ENCODE results near the gene KSR2.
"Not testable (repeated sequence)": the region's sequence is repeated elsewhere in the genome, so short reads cannot be mapped to it uniquely, and the experiment has no call there.

Gene KSR2

GRCh38 chr12:117968826-117969659 is at the start of gene KSR2:
KSR2 (minus strand) TSS chr12:117968990; CDS start chr12:117968255, 735 bp downstream.
- Mint-ChIP-seq H3K9me3 (peaks cover 12 to 26% of the 10 kb centered on the region in 2 donors), H3K27me3 (peaks cover 88% of the 10 kb centered on the region), H3K4me1 (peaks cover 24% of the 10 kb centered on the region), H3K4me3 (peak within 1 kb of the TSS; percentile 76 to 78), H3K27ac (peak within 1 kb of the TSS in 1 of 2 donors; percentile 15)
- ATAC-seq (peak; percentile 84), DNase-seq (peak; percentile 50 to 66)

GRCh38 chr12:118017926-118018325 is 49.1 kb upstream of the KSR2 start:
- ATAC-seq (no peak), DNase-seq (no peak)
- Mint-ChIP-seq H3K4me1 (peaks cover 23% of the 10 kb centered on the region), H3K27ac (peak overlapping the region; percentile 72 to 79), H3K4me3 (peak overlapping the region; percentile 94 to 98), H3K9me3 (no peaks in the 10 kb centered on the region), H3K27me3 (no peaks in the 10 kb centered on the region)

GRCh38 chr12:118016424-118017264 is 47.9 kb upstream of the KSR2 start, which contains the start of gene RFC5:
RFC5 (plus strand) TSS chr12:118016703; CDS start chr12:118016828, 125 bp downstream.
- Mint-ChIP-seq H3K9me3 (no peaks in the 10 kb centered on the region), H3K27me3 (no peaks in the 10 kb centered on the region), H3K27ac (peak within 1 kb of the TSS; percentile 98), H3K4me1 (peaks cover 23% of the 10 kb centered on the region), H3K4me3 (peak within 1 kb of the TSS; percentile 94 to 98)
- DNase-seq (peak; percentile 94 to 97), ATAC-seq (peak; percentile 97)

DNA sequence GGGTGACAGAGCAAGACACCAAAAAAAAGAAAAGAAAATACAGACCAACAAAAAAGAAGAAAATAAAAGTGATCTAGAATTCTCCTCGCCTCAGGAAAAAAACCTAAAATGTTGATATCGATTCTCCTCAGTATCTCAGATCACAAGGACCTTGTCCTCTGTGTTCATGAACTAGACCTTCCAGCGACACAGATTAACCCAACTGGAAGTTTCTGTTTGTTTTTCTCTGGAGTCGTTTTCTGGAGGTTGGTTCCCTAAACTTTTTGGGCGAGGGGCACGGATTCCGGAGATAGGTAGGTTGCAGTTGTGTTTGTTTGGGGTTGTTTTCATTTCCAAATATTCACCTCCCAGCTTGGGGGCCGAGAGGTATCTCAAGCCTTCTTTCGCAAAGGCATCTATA is 47.2 kb upstream of the KSR2 start:
- ATAC-seq (no peak), DNase-seq (no peak)
- peaks cover 23% of the 10 kb centered on the region for H3K4me1 Mint-ChIP-seq
- no peak overlapping the region for H3K27ac Mint-ChIP-seq
- H3K4me3 Mint-ChIP-seq = peak overlapping the region; percentile 94 to 98
- no peaks in the 10 kb centered on the region for H3K9me3 Mint-ChIP-seq
- no peaks in the 10 kb centered on the region for H3K27me3 Mint-ChIP-seq

DNA sequence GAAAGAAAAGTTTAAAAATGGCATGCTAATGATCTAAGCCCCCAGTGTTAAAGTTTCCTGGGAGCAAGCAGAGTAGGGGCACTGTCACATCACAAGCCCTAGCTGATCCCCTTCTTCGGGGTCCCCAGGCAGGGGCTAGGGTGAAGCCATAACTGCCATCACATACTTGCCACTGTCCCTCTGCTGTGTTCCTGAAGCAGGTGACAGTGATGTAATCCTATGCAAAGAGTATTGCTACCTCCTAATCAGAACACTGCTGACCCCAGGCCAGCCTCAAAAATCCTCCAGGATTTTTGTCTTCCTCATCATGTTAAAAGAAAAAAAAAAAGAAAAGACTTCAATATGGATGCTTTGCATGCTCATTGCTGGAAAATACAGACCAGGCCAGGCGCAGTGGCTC is 46.5 kb upstream of the KSR2 start:
- no peak for DNase-seq
- H3K4me3 Mint-ChIP-seq = peak overlapping the region in 1 of 2 donors; percentile 41

GRCh38 chr12:118013283-118013682 is 44.5 kb upstream of the KSR2 start:
- Mint-ChIP-seq H3K27ac (no peak overlapping the region), H3K4me1 (peaks cover 23% of the 10 kb centered on the region), H3K27me3 (no peaks in the 10 kb centered on the region), H3K4me3 (no peak overlapping the region), H3K9me3 (no peaks in the 10 kb centered on the region)
- DNase-seq = no peak
- ATAC-seq = no peak

More for the DNA sequence above, 46.5 kb upstream of the KSR2 start:
- Mint-ChIP-seq H3K4me1 (peaks cover 23% of the 10 kb centered on the region), H3K9me3 (no peaks in the 10 kb centered on the region), H3K27me3 (no peaks in the 10 kb centered on the region), H3K27ac (no peak overlapping the region)
- no peak for ATAC-seq

DNA sequence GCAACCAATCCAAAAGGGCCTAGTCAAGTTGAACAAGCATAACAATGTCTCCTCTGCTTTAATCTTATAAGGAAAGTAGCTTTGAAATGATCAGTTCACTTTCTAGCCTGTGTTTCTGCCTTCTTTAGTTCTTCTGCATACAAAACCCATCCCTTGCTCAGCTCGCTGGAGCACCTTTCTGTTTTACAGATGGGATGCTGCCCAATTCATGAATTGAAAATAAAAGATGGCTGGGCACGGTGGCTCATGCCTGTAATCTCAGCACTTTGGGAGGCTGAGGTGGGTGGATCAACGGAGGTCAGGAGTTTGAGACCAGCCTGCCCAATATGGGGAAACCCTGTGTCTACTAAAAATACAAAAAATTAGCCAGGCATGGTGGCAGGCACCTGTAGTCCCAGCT is 43.2 kb upstream of the KSR2 start:
- DNase-seq (no peak), ATAC-seq (no peak)
- Mint-ChIP-seq H3K27me3 (no peaks in the 10 kb centered on the region), H3K27ac (no peak overlapping the region), H3K4me1 (peaks cover 9% of the 10 kb centered on the region), H3K4me3 (no peak overlapping the region), H3K9me3 (no peaks in the 10 kb centered on the region)

DNA sequence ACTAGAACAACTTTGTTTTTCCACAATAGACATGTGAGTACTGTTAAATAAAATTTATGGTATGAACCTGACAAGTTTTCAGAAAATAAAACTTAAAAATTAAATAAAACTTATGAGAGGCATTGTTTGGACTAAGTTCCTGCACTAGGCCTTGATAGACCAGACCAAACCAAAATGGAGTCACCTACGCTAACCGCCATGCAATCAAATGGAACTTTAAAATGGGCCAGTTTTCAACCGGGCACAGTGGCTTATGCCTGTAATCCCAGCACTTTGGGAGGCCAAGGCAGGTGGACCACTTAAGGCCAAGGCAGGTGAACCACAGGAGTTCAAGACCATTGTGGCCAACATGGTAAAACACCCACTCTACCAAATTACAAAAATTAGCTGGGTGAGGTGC is 42.6 kb upstream of the KSR2 start:
- Mint-ChIP-seq H3K27me3 (no peaks in the 10 kb centered on the region), H3K9me3 (no peaks in the 10 kb centered on the region), H3K4me3 (no peak overlapping the region), H3K27ac (no peak overlapping the region), H3K4me1 (peaks cover 6% of the 10 kb centered on the region)
- no peak for ATAC-seq
- no peak for DNase-seq

DNA sequence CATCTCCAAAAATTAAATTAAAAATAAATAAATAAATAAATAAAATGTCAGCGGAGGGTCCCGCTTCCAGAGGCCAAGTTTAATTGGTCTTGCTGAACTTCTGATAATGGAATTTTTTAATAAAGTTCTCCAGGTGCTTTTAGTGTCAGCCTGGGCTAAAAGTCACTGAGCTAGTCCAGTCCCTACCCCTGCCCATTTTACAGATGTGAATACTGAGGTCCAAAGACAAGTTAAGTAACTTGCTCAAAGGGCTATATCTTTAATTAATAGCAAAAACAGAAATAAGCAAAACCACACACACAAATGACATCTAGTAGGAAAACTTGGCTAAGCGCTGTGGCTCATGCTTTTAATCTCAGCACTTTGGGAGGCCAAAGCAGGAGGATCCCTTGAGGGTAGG is 42.1 kb upstream of the KSR2 start:
- no peaks in the 10 kb centered on the region for H3K27me3 Mint-ChIP-seq
- DNase-seq (no peak), ATAC-seq (no peak)
- H3K9me3 Mint-ChIP-seq = no peaks in the 10 kb centered on the region
- H3K4me1 Mint-ChIP-seq = peaks cover 1% of the 10 kb centered on the region
- no peak overlapping the region for H3K4me3 Mint-ChIP-seq
- no peak overlapping the region for H3K27ac Mint-ChIP-seq

DNA sequence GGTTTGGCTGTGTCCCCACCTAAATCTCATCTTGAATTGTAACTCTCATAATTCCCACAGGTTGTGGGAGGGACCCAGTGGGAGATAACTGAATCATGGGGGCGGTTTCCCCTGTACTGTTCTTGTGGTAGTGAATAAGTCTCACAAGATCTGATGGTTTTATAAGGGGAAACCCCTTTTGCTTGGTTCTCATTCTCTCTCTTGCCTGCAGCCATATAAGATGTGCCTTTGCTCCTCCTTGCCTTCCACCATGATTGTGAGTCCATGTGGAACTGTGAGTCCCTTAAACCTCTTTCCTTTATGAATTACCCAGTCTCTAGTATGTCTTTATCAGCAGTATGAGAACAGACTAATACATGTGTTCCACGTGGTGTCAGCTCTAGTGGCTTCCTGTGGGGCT is 31.0 kb upstream of the KSR2 start:
- not testable (repeated sequence) for DNase-seq, ATAC-seq, H3K9me3 Mint-ChIP-seq, H3K4me3 Mint-ChIP-seq, H3K27me3 Mint-ChIP-seq, H3K4me1 Mint-ChIP-seq
- peak overlapping the region in 1 of 2 donors; percentile 82 for H3K27ac Mint-ChIP-seq

DNA sequence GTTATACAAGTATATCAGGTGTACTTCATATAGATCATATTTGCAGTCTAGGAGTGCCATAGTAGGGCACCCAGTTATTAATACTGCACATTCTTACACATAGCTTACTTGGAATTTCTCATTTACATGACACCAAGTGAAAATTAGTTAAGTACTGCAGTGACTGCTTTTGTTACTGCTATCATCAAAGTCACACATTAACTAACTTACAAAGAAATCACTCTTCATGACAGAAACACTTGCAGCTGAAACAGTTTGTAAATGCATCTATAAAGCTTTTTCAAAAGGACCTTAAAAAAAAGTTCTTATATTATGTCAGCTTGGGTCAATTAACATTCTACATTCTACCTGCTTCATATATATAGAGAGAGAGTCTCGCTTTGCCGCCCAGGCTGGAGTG is 29.9 kb upstream of the KSR2 start:
- no peak overlapping the region for H3K4me3 Mint-ChIP-seq
- peaks cover 5 to 15% of the 10 kb centered on the region in 2 donors for H3K9me3 Mint-ChIP-seq
- DNase-seq = no peak
- no peak overlapping the region for H3K27ac Mint-ChIP-seq
- H3K4me1 Mint-ChIP-seq = no peaks in the 10 kb centered on the region
- no peak for ATAC-seq
- no peaks in the 10 kb centered on the region for H3K27me3 Mint-ChIP-seq

GRCh38 chr12:117994551-117995438 is 26.0 kb upstream of the KSR2 start:
- Mint-ChIP-seq H3K27ac (no peak overlapping the region), H3K27me3 (peaks cover 7% of the 10 kb centered on the region), H3K4me3 (no peak overlapping the region), H3K9me3 (peaks cover 7 to 13% of the 10 kb centered on the region in 2 donors), H3K4me1 (no peaks in the 10 kb centered on the region)
- ATAC-seq (no peak), DNase-seq (no peak)

GRCh38 chr12:117986705-117987469 is 18.1 kb upstream of the KSR2 start:
- H3K4me3 Mint-ChIP-seq = no peak overlapping the region
- H3K27me3 Mint-ChIP-seq = peaks cover 15% of the 10 kb centered on the region
- no peak overlapping the region for H3K27ac Mint-ChIP-seq
- ATAC-seq (no peak), DNase-seq (no peak)
- no peaks in the 10 kb centered on the region for H3K4me1 Mint-ChIP-seq
- peaks cover 4 to 6% of the 10 kb centered on the region in 2 donors for H3K9me3 Mint-ChIP-seq

DNA sequence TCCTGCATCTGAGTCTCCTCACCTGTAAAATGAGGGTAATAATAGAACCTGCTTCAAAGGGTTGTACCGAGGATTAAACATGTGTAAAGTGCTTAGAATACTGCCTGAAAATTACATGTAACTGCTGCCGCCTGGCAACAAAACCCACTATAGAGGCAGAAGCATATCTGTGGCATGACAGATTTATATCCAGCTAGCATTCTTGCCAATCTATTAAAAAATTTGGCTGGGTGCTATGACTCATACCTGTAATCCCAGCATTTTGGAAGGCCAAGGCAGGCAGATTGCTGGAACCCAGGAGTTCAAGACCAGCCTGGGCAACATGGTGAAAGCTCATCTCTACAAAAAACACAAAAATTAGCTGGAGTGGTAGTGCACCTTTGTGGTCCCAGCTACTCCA is 16.4 kb upstream of the KSR2 start:
- Mint-ChIP-seq H3K27ac (no peak overlapping the region), H3K4me3 (no peak overlapping the region), H3K4me1 (no peaks in the 10 kb centered on the region), H3K27me3 (peaks cover 8% of the 10 kb centered on the region), H3K9me3 (peaks cover 0 to 6% of the 10 kb centered on the region in 2 donors)
- DNase-seq (no peak), ATAC-seq (no peak)

Data from stimulated activated naive CD8-positive, alpha-beta T cell treated with anti-CD3 and anti-CD28 coated beads, Interleukin-15, amount 100 ng/mL, for 72 hours (primary cell).